HG03066 (cell line): ENCODE results near the gene SYTL3.
"Not testable (repeated sequence)": the region's sequence is repeated elsewhere in the genome, so short reads cannot be mapped to it uniquely, and the experiment has no call there.

Source experiments
- ATAC-seq: cut with Tn5 transposase; IDR thresholded peaks from one replicate; pipeline ENCODE4 v1.9.1; 2021; ENCODE audit warnings: low read depth; ENCODE audit not compliant: unreplicated experiment

SYTL3 gene

DNA sequence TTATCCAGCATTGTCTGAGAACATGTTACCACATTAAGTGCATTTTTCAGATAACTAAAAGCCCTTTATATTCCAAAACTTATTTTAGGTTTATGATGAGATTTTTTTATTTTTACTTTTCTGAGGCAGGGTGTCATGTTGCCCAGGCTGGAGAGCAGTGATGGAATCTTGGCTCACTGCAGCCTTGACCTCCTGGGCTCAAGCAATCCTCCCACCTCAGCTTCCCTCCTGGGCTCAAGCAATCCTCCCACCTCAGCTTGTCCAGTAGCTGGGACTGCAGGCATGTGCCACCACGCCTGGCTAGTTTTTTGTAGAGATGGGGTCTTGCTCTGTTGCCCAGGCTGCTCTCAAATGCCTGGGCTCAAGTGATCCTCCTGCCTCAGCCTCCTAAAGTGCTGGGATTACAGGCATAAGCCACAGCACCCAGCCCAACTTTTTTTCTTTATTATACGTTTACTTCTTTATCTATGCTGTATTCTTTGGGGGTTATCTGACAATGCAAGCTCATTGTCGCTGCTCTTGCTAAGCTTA, 11.5 kb upstream of the SYTL3 start:
- ATAC-seq = no peak

GRCh38 chr6:158639056-158639455, 10.8 kb upstream of the SYTL3 start:
- no peak for ATAC-seq

- ATAC-seq = no peak
Observed at GRCh38 chr6:158640519-158640918, 9.3 kb upstream of the SYTL3 start.

- no peak for ATAC-seq
Observed at GRCh38 chr6:158642097-158642601, 7.7 kb upstream of the SYTL3 start.

DNA sequence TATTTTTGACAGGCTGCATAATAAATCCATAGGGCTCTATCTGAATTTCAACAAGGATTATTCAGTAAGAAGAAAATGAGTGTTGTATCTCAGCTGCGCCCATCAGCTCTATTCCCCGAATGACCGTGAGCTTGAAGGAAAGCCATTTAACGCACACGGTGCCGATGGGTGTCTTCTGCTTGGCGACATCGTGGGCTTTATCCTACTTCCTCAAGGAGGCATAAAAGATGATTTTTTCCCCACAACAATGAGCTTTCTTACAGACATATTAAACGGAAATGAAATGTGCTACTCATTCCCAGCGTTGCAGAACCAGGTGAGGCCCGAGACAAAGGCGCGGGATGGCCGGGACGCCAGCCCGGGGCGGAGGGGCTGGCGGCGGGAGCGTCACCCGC, 6.0 kb upstream of the SYTL3 start:
- no peak for ATAC-seq

GRCh38 chr6:158644231-158645063, 5.4 kb upstream of the SYTL3 start, which contains the start of gene DYNLT1:
DYNLT1 (minus strand) TSS chr6:158644743; CDS start chr6:158644708, 35 bp downstream.
- peak; percentile 54 for ATAC-seq

- ATAC-seq = no peak
Observed at GRCh38 chr6:158645064-158646022, 4.5 kb upstream of the SYTL3 start.

- no peak for ATAC-seq
Observed at GRCh38 chr6:158646023-158646910, 3.6 kb upstream of the SYTL3 start.

GRCh38 chr6:158647501-158647900, 2.4 kb upstream of the SYTL3 start:
- no peak for ATAC-seq

DNA sequence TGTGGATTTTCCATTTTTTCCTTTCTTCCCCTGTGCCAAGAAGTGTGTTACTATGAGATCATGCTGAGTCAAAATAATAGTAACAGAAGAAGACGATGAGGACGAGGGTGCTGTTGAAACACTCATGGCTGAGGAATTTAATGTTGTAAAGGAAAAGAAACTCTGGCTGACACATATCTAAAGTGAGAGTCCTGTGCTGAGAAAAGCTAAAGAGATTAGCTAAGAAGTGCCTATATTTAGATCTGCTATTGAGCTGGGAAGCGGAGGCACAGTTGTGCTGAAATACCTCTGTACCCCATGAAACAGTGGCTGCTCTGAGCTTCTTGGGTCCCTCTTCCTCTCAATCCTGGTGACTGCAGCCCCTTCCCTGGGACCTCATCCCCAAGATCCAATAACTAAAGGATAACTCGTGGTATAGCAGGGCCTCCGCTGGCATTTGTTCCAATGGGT, 1.1 kb upstream of the SYTL3 start:
- ATAC-seq = peak; percentile 34

DNA sequence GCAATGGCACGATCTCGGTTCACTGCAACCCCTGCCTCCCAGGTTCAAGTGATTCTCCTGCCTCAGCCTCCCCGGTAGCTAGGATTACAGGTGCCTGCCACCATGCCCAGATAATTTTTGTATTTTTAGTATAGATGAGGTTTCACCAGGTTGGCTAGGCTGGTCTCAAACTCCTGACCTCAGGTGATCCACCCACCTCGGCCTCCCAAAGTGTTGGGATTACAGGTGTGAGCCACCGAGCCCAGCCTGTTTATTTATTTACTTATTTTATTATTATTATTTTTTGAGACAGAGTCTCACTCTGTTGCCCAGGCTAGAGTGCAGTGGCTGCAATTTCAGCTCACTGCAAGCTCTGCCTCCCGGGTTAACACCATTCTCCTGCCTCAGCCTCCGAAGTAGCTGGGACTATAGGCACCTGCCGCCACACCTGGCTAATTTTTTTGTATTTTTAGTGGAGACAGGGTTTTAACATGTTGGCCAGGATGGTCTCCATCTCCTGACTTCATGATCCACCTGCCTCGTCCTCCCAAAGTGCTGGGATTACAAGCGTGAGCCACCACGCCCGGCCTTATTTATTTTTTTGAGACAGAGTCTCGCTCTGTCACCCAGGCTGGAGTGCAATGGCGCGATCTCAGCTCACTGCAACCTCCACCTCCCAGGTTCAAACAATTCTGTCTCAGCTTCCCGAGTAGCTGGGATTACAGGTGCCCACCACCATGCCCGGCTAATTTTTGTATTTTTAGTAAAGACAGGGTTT, 2.3 kb downstream of the SYTL3 start:
- ATAC-seq = not testable (repeated sequence)

- ATAC-seq = peak; percentile 51
Observed at GRCh38 chr6:158653577-158654354, 3.9 kb downstream of the SYTL3 start.

- ATAC-seq = no peak
Observed at GRCh38 chr6:158654498-158654897, 4.6 kb downstream of the SYTL3 start.

DNA sequence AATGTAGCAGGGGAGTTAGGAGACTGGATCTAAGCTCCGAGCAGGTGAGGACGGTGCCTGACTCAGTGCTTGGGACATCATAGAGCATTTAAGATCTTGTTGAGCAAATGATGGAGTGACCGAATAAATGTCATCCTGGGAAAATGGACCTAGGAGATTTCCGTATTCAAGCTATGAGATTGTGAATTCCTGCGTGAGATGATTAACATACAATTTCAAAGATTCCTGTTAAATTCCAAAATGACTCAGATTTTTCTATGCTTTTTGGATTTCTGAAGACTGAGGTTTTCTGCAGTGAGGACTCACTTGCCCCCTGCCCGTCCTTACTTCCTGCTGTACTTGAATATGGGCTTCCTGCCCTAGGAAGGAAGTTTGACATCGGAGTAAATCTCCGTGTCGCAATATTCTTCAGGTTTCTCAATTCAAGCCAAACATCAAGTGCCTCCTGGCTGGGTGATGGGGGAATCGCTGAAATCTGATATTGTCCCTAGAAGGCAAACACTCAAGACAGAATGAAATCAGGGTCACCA, 5.2 kb downstream of the SYTL3 start:
- ATAC-seq = no peak

GRCh38 chr6:158655569-158656450, 6.0 kb downstream of the SYTL3 start:
- ATAC-seq = no peak

DNA sequence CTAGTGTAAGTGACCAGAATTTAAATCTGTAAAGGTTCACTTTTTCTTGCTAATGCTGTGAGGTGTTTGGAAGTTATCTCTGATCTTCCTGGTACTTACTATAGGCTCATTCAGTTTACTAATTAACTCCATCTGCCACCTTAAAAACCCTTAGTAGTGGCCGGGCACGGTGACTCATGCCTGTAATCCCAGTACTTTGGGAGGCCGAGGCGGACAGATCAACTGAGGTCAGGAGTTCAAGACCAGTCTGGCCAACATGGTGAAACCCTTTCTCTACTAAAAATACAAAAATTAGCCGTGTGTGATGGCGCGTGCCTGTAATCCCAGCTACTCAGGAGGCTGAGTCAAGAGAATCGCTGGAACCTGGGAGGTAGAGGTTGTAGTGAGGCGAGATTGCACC, 7.1 kb downstream of the SYTL3 start:
- not testable (repeated sequence) for ATAC-seq

DNA sequence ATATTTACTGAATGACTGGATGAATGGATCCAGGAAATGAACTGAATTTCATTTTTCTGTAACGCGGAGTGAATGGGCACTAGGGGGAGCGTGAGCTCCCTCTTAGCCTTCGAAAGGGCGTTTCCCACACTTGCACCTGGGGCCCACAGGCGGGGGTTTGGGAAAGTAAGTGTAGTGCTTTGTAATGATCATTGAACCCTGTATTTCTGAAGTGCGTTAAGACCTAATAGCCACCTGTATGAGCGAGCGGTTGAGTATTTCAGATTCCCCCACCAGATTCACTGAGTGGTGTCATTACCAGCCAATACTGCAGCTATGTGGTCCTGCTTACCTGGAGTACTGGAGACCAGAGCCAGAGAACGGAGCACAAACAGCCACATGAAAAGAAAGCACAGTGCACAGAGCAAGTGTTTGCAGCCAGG, 10.5 kb downstream of the SYTL3 start:
- ATAC-seq = no peak
